Upper lobe of left lung (tissue), 4 donors: ENCODE data around the gene RSRC1.

ENCODE experiments used
- CTCF ChIP-seq, 6 experiments: fragments of 450-650 bp in 4 of 6; fragments of 200-600 bp in 2 of 6; sonication (generic) in 2 of 6; IDR thresholded peaks; one replicate each; pipeline ENCODE4 v1.5.1; 2016 to 2019; ENCODE audit warnings: antibody characterized with exemption in 6 of 6
- POLR2A ChIP-seq, 4 donors: fragments of 450-650 bp; IDR thresholded peaks; one replicate each; pipeline ENCODE4 v1.5.1; 2016 to 2017; ENCODE audit warnings: antibody characterized with exemption in 4 of 4, mild to moderate bottlenecking in 2 of 4
- POLR2AphosphoS5 ChIP-seq, 2 donors: sonication (generic); formaldehyde crosslinking; IDR thresholded peaks; one replicate each; pipeline ENCODE4 v1.5.1; 2017; ENCODE audit warnings: antibody characterized with exemption in 2 of 2

- TF ChIP-seq CTCF (IDR thresholded peaks at IDR 0.05) (no peak), POLR2A (IDR thresholded peaks at IDR 0.05) (no peak), POLR2AphosphoS5 (IDR thresholded peaks at IDR 0.05) (no peak)
Measured at GRCh38 chr3:158269942-158270341, 160.1 kb downstream of the RSRC1 start.
